Keratinocyte (primary cell): ENCODE data around the gene B9D1. TPM values are rescaled to one million over a fixed set of nuclear protein-coding genes. Genes with fewer than 3 reads are reported as not detected.

Experiments
- DNase-seq: peaks from one replicate; pipeline ENCODE4 v3.0.0-alpha.2; 2011; ENCODE audit warnings: low read depth, missing footprints, low spot score
- FAIRE-seq: peaks from 2 replicates; lab custom pipeline; 2011; peaks lifted over from hg19 to GRCh38; lab: Jason Lieb, UNC
- H2AFZ ChIP-seq: 2 replicates; pipeline ENCODE4 v1.6.0; 2012; ENCODE audit warnings: low read length, control low read depth, inconsistent platforms; ENCODE audit not compliant: control insufficient read depth
- H3K27ac ChIP-seq: 2 replicates; pipeline ENCODE4 v1.5.1; 2011; ENCODE audit warnings: low read length; ENCODE audit not compliant: control insufficient read depth, insufficient read depth
- H3K27me3 ChIP-seq: 3 replicates; pipeline ENCODE4 v1.6.0; 2011; ENCODE audit warnings: low read length; ENCODE audit not compliant: control insufficient read depth, insufficient read depth; ENCODE audit errors: extremely low read depth
- H3K36me3 ChIP-seq, 2 experiments: 2 replicates in 1 of 2; 3 replicates in 1 of 2; pipeline ENCODE4 v1.5.1; 2011; ENCODE audit warnings: low read length in 2 of 2, mild to moderate bottlenecking in 1 of 2; ENCODE audit not compliant: control insufficient read depth in 2 of 2, insufficient read depth in 2 of 2; ENCODE audit errors: extremely low read depth in 1 of 2
- H3K4me1 ChIP-seq: 3 replicates; pipeline ENCODE4 v1.5.1; 2011; ENCODE audit warnings: low read length; ENCODE audit not compliant: control insufficient read depth, insufficient read depth; ENCODE audit errors: extremely low read depth
- H3K4me2 ChIP-seq: 3 replicates; pipeline ENCODE4 v1.6.0; 2011; ENCODE audit warnings: low read depth, low read length; ENCODE audit not compliant: control insufficient read depth, insufficient read depth; ENCODE audit errors: extremely low read depth
- H3K4me3 ChIP-seq, 3 experiments: fragments of 200-600 bp in 1 of 3; sonication (generic) in 1 of 3; 2 replicates in 2 of 3; 3 replicates in 1 of 3; pipeline ENCODE4 v1.5.1; 2011 to 2016; ENCODE audit warnings: low read length in 3 of 3, mild to moderate bottlenecking in 3 of 3, control low read depth in 2 of 3, inconsistent platforms in 1 of 3, low read depth in 1 of 3, mixed read lengths in 1 of 3, mixed run types in 1 of 3, moderate library complexity in 1 of 3; ENCODE audit not compliant: control insufficient read depth in 2 of 3, insufficient read depth in 2 of 3; ENCODE audit errors: extremely low read depth in 1 of 3
- H3K79me2 ChIP-seq: 2 replicates; pipeline ENCODE4 v1.6.0; 2012; ENCODE audit warnings: low read length; ENCODE audit not compliant: control insufficient read depth, insufficient read depth
- H3K9ac ChIP-seq: 3 replicates; pipeline ENCODE4 v1.6.0; 2011; ENCODE audit warnings: low read length; ENCODE audit not compliant: control insufficient read depth, insufficient read depth; ENCODE audit errors: extremely low read depth
- H3K9me1 ChIP-seq: 3 replicates; pipeline ENCODE4 v1.6.0; 2011; ENCODE audit warnings: low read length; ENCODE audit not compliant: control insufficient read depth, insufficient read depth; ENCODE audit errors: extremely low read depth
- H3K9me3 ChIP-seq: 2 replicates; pipeline ENCODE4 v1.5.1; 2012; ENCODE audit warnings: low read depth, low read length; ENCODE audit not compliant: control insufficient read depth
- H4K20me1 ChIP-seq: 3 replicates; pipeline ENCODE4 v1.6.0; 2011; ENCODE audit warnings: low read length; ENCODE audit not compliant: control insufficient read depth, insufficient read depth; ENCODE audit errors: extremely low read depth
- EZH2 ChIP-seq: IDR thresholded peaks from one replicate; pipeline ENCODE4 v1.6.1; 2012; ENCODE audit warnings: inconsistent platforms, mild to moderate bottlenecking, low read length, moderate library complexity
- dilution Hi-C: fragments of 300-500 bp; cut with MboI; formaldehyde crosslinking; loops from one replicate; pipeline ENCODE4 v1.7.0; 2020; ENCODE audit warnings: low sequenced_read_pairs; ENCODE audit not compliant: extremely low pct_ligation_motif_present
- polyA plus RNA-seq, 5 experiments: library from polyadenylated mRNA; depleted of rRNA in 3 of 5; stranded (reverse) in 3 of 5; stranded (forward) in 1 of 5; unstranded in 1 of 5; fragments of >200 nt; gene quantifications; 1 replicate in 1 of 5; 2 replicates in 3 of 5; 3 replicates in 1 of 5; pipeline versions ENCODE4 v1.2.1 to v1.2.3, GENCODE V29; 2011 to 2012; ENCODE audit warnings: missing spikeins in 2 of 5, low read depth in 1 of 5, low replicate concordance in 1 of 5
- TF ChIP-seq, protein P1 (sequence below), 3 experiments: IDR thresholded peaks in 1 of 3; conservative IDR thresholded peaks in 1 of 3; optimal IDR thresholded peaks in 1 of 3; 2 replicates in 2 of 3; 3 replicates in 1 of 3; pipeline versions ENCODE3 to v1.5.1; 2011; ENCODE audit warnings: low read length in 3 of 3, mild to moderate bottlenecking in 3 of 3, moderate library complexity in 2 of 3, control low read depth in 1 of 3, inconsistent platforms in 1 of 3; ENCODE audit not compliant: insufficient read depth in 2 of 3; ENCODE audit errors: extremely low read depth in 1 of 3

B9D1 gene
- polyA plus RNA-seq, 1 donor (not counting 4 experiments of a cell fraction or from before 2014, with no cell fraction given): 30.3 TPM

DNA sequence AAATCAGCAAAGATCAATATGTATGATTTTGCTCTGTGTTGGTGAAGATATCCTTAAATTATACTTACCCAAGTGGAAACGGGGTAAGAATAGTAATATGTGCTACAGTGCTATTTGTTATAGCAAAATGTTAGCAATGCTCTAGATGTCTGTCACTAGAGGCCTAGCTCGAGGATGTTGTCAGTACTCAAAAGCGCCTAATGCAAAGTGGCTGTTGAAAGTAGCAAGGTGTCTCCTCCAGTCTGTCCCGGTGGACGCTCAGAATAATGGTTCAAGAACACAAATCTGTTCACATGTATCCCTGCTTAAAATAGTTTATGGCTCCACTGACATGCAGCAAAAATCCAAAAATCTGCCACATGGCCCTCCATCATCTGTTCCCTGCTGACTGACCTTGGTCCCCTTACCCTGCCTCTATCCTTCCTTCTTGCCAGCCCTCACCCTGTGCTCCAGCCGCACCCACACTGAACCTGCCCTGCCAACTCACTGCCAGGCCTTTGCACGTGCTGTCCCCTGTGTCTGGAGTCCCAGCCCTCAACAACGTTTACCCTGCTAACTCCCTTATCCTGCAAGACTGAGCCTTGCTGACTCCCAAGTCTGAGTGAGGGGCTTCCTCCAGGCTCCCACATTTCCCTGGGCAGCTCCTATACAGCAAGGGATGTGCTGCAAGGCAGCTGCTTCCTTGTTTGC lies 38.9 kb upstream of the B9D1 start:
- Histone ChIP-seq H3K79me2 (no peaks in the 10 kb centered on the region), H3K9me1 (no peaks in the 10 kb centered on the region), H4K20me1 (no peaks in the 10 kb centered on the region), H3K4me1 (peaks cover 11% of the 10 kb centered on the region), H3K27ac (no peak overlapping the region), H3K4me3 (no peak overlapping the region), H2AFZ (no peak overlapping the region), H3K9ac (no peak overlapping the region), H3K4me2 (no peak overlapping the region), H3K27me3 (no peaks in the 10 kb centered on the region), H3K9me3 (no peaks in the 10 kb centered on the region), H3K36me3 (no peaks in the 10 kb centered on the region)
- DNase-seq: no peak
- dilution Hi-C loops: no loop called here
- no peak for TF ChIP-seq EZH2
- TF ChIP-seq, protein P1, sequence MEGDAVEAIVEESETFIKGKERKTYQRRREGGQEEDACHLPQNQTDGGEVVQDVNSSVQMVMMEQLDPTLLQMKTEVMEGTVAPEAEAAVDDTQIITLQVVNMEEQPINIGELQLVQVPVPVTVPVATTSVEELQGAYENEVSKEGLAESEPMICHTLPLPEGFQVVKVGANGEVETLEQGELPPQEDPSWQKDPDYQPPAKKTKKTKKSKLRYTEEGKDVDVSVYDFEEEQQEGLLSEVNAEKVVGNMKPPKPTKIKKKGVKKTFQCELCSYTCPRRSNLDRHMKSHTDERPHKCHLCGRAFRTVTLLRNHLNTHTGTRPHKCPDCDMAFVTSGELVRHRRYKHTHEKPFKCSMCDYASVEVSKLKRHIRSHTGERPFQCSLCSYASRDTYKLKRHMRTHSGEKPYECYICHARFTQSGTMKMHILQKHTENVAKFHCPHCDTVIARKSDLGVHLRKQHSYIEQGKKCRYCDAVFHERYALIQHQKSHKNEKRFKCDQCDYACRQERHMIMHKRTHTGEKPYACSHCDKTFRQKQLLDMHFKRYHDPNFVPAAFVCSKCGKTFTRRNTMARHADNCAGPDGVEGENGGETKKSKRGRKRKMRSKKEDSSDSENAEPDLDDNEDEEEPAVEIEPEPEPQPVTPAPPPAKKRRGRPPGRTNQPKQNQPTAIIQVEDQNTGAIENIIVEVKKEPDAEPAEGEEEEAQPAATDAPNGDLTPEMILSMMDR (optimal IDR thresholded peaks at IDR 0.05 in 1 of 3, IDR thresholded peaks at IDR 0.05 in 1 of 3, conservative IDR thresholded peaks at IDR 0.05 in 1 of 3; ENCODE audit: extremely low read depth in 1 of 3, insufficient read depth in 2 of 3, low read length in 3 of 3): no peak
- no peak for FAIRE-seq

DNA sequence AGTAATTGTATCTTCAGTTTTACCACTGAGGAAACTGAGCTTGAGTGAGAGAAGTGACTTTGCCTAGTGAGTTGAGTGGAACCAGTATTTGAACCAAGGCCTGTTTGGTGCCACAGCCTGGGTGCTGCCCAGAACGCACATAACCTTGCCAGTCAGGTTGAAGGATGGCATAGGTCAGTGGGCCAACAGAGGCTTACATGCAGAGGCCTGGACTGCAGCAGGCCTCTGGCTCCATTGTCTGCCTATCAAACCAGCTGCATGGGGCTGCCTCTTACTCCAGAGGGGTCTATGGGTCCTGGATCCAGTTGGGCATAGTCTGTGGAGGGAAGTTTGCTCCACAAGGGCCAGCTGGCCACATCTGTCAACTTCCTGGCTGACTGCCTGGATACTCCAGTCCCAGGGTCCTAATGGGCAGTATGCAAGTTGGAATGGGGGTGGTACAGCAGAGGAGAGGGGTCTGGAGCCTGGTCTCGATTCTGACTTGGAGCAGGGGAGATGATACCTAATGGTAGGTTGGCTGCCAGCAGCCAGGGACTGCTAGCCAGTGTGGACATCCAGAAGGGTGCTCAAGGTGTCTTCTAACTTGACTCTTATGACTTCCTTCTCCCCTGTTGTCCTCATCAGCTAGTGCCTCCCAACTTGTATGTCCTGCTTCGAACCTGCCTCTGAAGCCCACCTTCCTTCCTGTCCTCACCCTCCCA lies 37.4 kb upstream of the B9D1 start:
- no peak overlapping the region for H3K4me2 ChIP-seq
- H3K79me2 ChIP-seq: no peaks in the 10 kb centered on the region
- TF ChIP-seq, protein P1 (optimal IDR thresholded peaks at IDR 0.05 in 1 of 3, IDR thresholded peaks at IDR 0.05 in 1 of 3, conservative IDR thresholded peaks at IDR 0.05 in 1 of 3; ENCODE audit: extremely low read depth in 1 of 3, insufficient read depth in 2 of 3, low read length in 3 of 3): no peak
- TF ChIP-seq EZH2: no peak
- DNase-seq (no peak), FAIRE-seq (no peak)
- H3K9me1 ChIP-seq: no peaks in the 10 kb centered on the region
- no peak overlapping the region for H3K9ac ChIP-seq
- no peaks in the 10 kb centered on the region for H3K9me3 ChIP-seq
- H4K20me1 ChIP-seq: no peaks in the 10 kb centered on the region
- dilution Hi-C loops: no loop called here
- H3K4me3 ChIP-seq: no peak overlapping the region
- H2AFZ ChIP-seq: no peak overlapping the region
- H3K27me3 ChIP-seq: no peaks in the 10 kb centered on the region
- H3K4me1 ChIP-seq: peaks cover 11% of the 10 kb centered on the region
- no peak overlapping the region for H3K27ac ChIP-seq
- H3K36me3 ChIP-seq: no peaks in the 10 kb centered on the region
